Measurements from ENCODE around the gene SLCO3A1.

SLCO3A1 gene

GRCh38 chr15:91915576-91915975 lies 62.1 kb downstream of the SLCO3A1 start:
- no peak overlapping the region for H3K27ac ChIP-seq (ENCODE audit: low read length)
- H3K4me1 ChIP-seq (ENCODE audit: control insufficient read depth in 1 of 2, insufficient read depth in 2 of 2, low read length in 2 of 2), result no peaks in the 10 kb centered on the region
- no peaks in the 10 kb centered on the region for H3K36me3 ChIP-seq (ENCODE audit: control insufficient read depth in 1 of 2, insufficient read depth in 2 of 2, low read length in 2 of 2)
- H3K27me3 ChIP-seq (ENCODE audit: low read depth, low read length), result no peaks in the 10 kb centered on the region
- no peak overlapping the region for H3K4me3 ChIP-seq (ENCODE audit: low read depth in 1 of 2, low read length in 2 of 2)
- no peaks in the 10 kb centered on the region for H3K9me3 ChIP-seq (ENCODE audit: control insufficient read depth in 1 of 2, low read length in 2 of 2)

- Histone ChIP-seq H3K4me3 (ENCODE audit: low read depth in 1 of 2, low read length in 2 of 2) (no peak overlapping the region), H3K27ac (ENCODE audit: low read length) (no peak overlapping the region), H3K36me3 (ENCODE audit: control insufficient read depth in 1 of 2, insufficient read depth in 2 of 2, low read length in 2 of 2) (no peaks in the 10 kb centered on the region), H3K27me3 (ENCODE audit: low read depth, low read length) (no peaks in the 10 kb centered on the region), H3K9me3 (ENCODE audit: control insufficient read depth in 1 of 2, low read length in 2 of 2) (no peaks in the 10 kb centered on the region), H3K4me1 (ENCODE audit: control insufficient read depth in 1 of 2, insufficient read depth in 2 of 2, low read length in 2 of 2) (no peaks in the 10 kb centered on the region)
Observed at GRCh38 chr15:91916051-91916450, 62.5 kb downstream of the SLCO3A1 start.

DNA sequence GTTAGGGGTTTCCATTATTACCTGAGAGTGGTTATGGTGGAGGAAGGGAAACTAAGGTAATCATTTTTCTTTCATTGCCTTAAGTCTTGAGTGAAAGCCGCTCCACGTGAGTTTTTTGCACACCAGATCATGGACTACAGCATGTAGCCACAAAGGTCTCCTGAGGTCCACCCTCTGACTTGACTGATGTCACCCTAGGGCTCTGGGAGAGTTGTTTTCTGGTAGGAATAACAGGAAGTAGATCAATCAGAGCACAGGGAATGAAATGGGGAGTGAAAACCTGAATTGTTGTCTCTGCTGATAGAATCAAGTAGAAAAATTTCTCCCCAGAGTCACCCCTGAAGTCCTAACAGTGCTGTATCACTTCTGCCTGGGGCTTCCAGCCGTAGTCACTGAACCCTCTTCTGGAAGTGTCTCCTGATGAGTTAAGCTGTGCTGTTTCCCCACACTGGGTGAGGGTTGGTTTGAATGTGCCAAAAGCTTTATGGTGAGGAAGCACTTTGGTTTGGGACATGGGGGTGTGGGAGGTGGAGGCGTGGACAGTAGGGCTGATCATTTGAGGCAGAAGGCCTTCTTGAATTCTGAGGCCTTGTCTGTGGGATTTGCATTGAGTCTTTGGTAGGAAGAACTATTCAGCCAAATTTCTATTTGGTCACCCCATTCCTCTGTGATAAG lies 64.3 kb downstream of the SLCO3A1 start:
- H3K4me1 ChIP-seq (ENCODE audit: control insufficient read depth in 1 of 2, insufficient read depth in 2 of 2, low read length in 2 of 2), result peaks cover 0 to 12% of the 10 kb centered on the region in 2 donors
- no peaks in the 10 kb centered on the region for H3K9me3 ChIP-seq (ENCODE audit: control insufficient read depth in 1 of 2, low read length in 2 of 2)
- no peak overlapping the region for H3K4me3 ChIP-seq (ENCODE audit: low read depth in 1 of 2, low read length in 2 of 2)
- H3K36me3 ChIP-seq (ENCODE audit: control insufficient read depth in 1 of 2, insufficient read depth in 2 of 2, low read length in 2 of 2), result no peaks in the 10 kb centered on the region
- no peaks in the 10 kb centered on the region for H3K27me3 ChIP-seq (ENCODE audit: low read depth, low read length)
- H3K27ac ChIP-seq (ENCODE audit: low read length), result no peak overlapping the region

DNA sequence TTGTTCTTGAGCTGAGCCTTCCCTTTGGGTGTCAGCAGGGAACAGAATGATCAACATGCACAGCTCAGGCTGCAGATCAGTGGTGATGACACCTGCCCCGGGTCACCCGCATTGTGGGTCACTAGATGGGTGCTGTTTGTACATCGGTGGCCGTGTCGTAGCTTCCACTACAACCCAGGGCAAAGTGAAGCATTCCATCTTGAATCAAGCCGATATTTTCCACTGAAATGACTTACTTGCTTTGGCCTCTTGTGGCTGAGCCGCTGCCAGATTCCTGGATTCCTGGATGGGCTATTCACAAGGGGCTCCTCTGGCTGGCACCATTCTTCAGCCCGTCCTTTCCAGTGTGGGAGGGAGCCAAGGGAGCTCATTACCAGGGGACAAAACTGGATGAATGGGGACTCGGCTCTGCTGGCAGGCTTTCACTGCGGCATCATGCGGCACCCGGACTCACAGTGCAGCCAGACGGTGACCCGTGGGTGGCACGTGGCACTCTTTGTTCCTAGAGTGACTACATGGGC lies 65.6 kb downstream of the SLCO3A1 start:
- Histone ChIP-seq H3K27me3 (ENCODE audit: low read depth, low read length) (no peaks in the 10 kb centered on the region), H3K36me3 (ENCODE audit: control insufficient read depth in 1 of 2, insufficient read depth in 2 of 2, low read length in 2 of 2) (no peaks in the 10 kb centered on the region), H3K4me3 (ENCODE audit: low read depth in 1 of 2, low read length in 2 of 2) (no peak overlapping the region), H3K4me1 (ENCODE audit: control insufficient read depth in 1 of 2, insufficient read depth in 2 of 2, low read length in 2 of 2) (peaks cover 0 to 18% of the 10 kb centered on the region in 2 donors), H3K27ac (ENCODE audit: low read length) (no peak overlapping the region), H3K9me3 (ENCODE audit: control insufficient read depth in 1 of 2, low read length in 2 of 2) (no peaks in the 10 kb centered on the region)

DNA sequence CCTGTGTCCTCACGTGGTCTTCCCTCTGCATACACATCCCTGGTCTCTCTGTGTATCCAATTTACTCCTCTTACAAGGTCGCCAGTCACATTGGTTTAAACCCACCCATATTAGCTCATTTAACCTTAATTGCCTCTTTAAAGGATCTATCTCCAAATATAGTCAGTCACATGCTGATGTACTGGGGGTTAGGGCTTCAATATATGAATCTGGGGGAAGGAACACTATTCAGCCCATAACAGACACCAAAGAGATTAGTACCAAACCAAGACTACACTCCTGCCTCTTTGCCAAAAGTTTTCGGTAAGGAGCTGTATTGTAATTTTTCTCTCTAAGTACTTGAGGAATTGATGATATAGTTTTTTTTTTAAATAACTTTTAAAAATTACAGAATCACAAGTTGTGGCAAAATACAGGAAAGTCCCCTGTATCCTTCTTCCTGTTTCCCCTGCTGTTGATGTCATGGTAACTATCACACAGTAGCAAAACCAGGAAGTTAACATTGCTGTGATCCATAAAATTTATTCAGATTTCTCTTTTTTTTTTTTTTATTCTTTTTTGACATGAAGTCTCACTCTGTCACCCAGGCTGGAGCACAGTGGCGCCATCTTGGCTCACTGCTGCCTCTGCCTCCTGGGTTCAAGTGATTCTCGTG lies 67.8 kb downstream of the SLCO3A1 start:
- no peaks in the 10 kb centered on the region for H3K9me3 ChIP-seq (ENCODE audit: control insufficient read depth in 1 of 2, low read length in 2 of 2)
- H3K4me1 ChIP-seq (ENCODE audit: control insufficient read depth in 1 of 2, insufficient read depth in 2 of 2, low read length in 2 of 2), result peaks cover 0 to 18% of the 10 kb centered on the region in 2 donors
- no peaks in the 10 kb centered on the region for H3K27me3 ChIP-seq (ENCODE audit: low read depth, low read length)
- H3K4me3 ChIP-seq (ENCODE audit: low read depth in 1 of 2, low read length in 2 of 2), result no peak overlapping the region
- peak overlapping the region; percentile 27 for H3K27ac ChIP-seq (ENCODE audit: low read length)
- no peaks in the 10 kb centered on the region for H3K36me3 ChIP-seq (ENCODE audit: control insufficient read depth in 1 of 2, insufficient read depth in 2 of 2, low read length in 2 of 2)

DNA sequence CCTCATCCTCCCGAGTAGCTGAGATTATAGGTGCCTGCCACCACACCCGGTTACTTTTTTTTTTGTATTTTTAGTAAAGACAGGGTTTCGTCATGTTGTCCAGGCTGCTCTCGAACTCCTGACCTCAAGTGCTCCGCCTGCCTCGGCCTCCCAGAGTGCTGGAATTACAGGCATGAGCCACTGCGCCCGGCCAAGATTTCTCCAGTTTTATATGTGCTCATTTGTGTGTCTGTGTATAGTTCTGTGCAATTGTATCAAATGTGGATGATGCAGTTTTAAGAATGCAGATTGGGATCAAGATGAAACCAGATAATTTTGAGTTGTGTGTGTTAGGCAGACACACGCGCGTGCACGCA lies 68.3 kb downstream of the SLCO3A1 start:
- Histone ChIP-seq H3K36me3 (ENCODE audit: control insufficient read depth in 1 of 2, insufficient read depth in 2 of 2, low read length in 2 of 2) (no peaks in the 10 kb centered on the region), H3K4me1 (ENCODE audit: control insufficient read depth in 1 of 2, insufficient read depth in 2 of 2, low read length in 2 of 2) (peaks cover 0 to 18% of the 10 kb centered on the region in 2 donors), H3K9me3 (ENCODE audit: control insufficient read depth in 1 of 2, low read length in 2 of 2) (no peaks in the 10 kb centered on the region), H3K27me3 (ENCODE audit: low read depth, low read length) (no peaks in the 10 kb centered on the region), H3K27ac (ENCODE audit: low read length) (no peak overlapping the region), H3K4me3 (ENCODE audit: low read depth in 1 of 2, low read length in 2 of 2) (no peak overlapping the region)

GRCh38 chr15:91922646-91923547 lies 69.4 kb downstream of the SLCO3A1 start:
- Histone ChIP-seq H3K4me1 (ENCODE audit: control insufficient read depth in 1 of 2, insufficient read depth in 2 of 2, low read length in 2 of 2) (peaks cover 0 to 18% of the 10 kb centered on the region in 2 donors), H3K36me3 (ENCODE audit: control insufficient read depth in 1 of 2, insufficient read depth in 2 of 2, low read length in 2 of 2) (no peaks in the 10 kb centered on the region), H3K27me3 (ENCODE audit: low read depth, low read length) (no peaks in the 10 kb centered on the region), H3K27ac (ENCODE audit: low read length) (no peak overlapping the region), H3K4me3 (ENCODE audit: low read depth in 1 of 2, low read length in 2 of 2) (no peak overlapping the region), H3K9me3 (ENCODE audit: control insufficient read depth in 1 of 2, low read length in 2 of 2) (no peaks in the 10 kb centered on the region)

DNA sequence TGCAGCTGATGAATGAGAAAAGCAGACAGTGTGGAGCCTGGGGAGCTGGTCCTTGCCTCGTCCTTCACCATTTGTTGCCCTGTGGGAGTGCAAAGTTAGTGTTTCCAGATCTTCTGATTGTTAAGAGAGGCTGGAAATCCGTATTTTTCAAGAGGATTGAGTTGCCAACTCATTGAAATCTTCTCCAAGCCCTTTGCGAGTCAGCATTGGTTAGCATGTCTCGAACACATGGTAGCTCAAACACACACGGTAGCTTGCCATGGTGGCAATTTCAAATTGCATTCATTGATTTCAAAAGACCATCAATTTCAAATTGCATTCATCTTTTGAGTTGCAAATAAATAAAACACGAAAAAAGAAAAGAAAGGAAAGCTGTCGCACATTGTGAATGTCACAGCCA lies 70.7 kb downstream of the SLCO3A1 start:
- Histone ChIP-seq H3K27ac (ENCODE audit: low read length) (no peak overlapping the region), H3K9me3 (ENCODE audit: control insufficient read depth in 1 of 2, low read length in 2 of 2) (no peaks in the 10 kb centered on the region), H3K27me3 (ENCODE audit: low read depth, low read length) (no peaks in the 10 kb centered on the region), H3K4me1 (ENCODE audit: control insufficient read depth in 1 of 2, insufficient read depth in 2 of 2, low read length in 2 of 2) (peaks cover 0 to 18% of the 10 kb centered on the region in 2 donors), H3K4me3 (ENCODE audit: low read depth in 1 of 2, low read length in 2 of 2) (no peak overlapping the region), H3K36me3 (ENCODE audit: control insufficient read depth in 1 of 2, insufficient read depth in 2 of 2, low read length in 2 of 2) (no peaks in the 10 kb centered on the region)

- Histone ChIP-seq H3K4me1 (ENCODE audit: control insufficient read depth in 1 of 2, insufficient read depth in 2 of 2, low read length in 2 of 2) (peaks cover 0 to 18% of the 10 kb centered on the region in 2 donors), H3K27me3 (ENCODE audit: low read depth, low read length) (no peaks in the 10 kb centered on the region), H3K36me3 (ENCODE audit: control insufficient read depth in 1 of 2, insufficient read depth in 2 of 2, low read length in 2 of 2) (no peaks in the 10 kb centered on the region), H3K27ac (ENCODE audit: low read length) (no peak overlapping the region), H3K4me3 (ENCODE audit: low read depth in 1 of 2, low read length in 2 of 2) (no peak overlapping the region), H3K9me3 (ENCODE audit: control insufficient read depth in 1 of 2, low read length in 2 of 2) (no peaks in the 10 kb centered on the region)
Observed at GRCh38 chr15:91924837-91925495, 71.5 kb downstream of the SLCO3A1 start.

- H3K27ac ChIP-seq (ENCODE audit: low read length), result no peak overlapping the region
Observed at GRCh38 chr15:91925794-91926193, 72.3 kb downstream of the SLCO3A1 start.

DNA sequence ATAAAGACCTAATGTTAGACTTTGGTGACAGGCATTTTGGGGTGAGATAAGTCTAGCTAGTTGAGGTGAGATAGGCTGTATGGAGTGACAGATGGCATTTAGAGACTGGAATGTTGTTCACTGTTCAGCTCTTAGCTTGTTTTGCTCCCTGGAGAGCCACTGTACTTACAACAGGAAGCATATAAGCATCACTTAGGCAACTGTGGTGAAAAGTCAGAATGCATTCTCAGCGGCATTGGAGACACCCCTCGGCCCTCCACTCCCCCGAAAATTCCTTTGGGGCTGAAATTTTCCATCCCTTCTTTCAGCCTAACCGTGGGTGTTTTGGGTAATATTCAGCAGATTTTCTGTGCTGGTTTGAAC lies 73.4 kb downstream of the SLCO3A1 start:
- Histone ChIP-seq H3K4me1 (ENCODE audit: control insufficient read depth in 1 of 2, insufficient read depth in 2 of 2, low read length in 2 of 2) (peaks cover 0 to 13% of the 10 kb centered on the region in 2 donors), H3K4me3 (ENCODE audit: low read depth in 1 of 2, low read length in 2 of 2) (no peak overlapping the region), H3K27ac (ENCODE audit: low read length) (no peak overlapping the region), H3K9me3 (ENCODE audit: control insufficient read depth in 1 of 2, low read length in 2 of 2) (no peaks in the 10 kb centered on the region), H3K36me3 (ENCODE audit: control insufficient read depth in 1 of 2, insufficient read depth in 2 of 2, low read length in 2 of 2) (no peaks in the 10 kb centered on the region), H3K27me3 (ENCODE audit: low read depth, low read length) (no peaks in the 10 kb centered on the region)

More at GRCh38 chr15:91925794-91926193, 72.3 kb downstream of the SLCO3A1 start:
- Histone ChIP-seq H3K9me3 (ENCODE audit: control insufficient read depth in 1 of 2, low read length in 2 of 2) (no peaks in the 10 kb centered on the region), H3K27me3 (ENCODE audit: low read depth, low read length) (no peaks in the 10 kb centered on the region), H3K4me1 (ENCODE audit: control insufficient read depth in 1 of 2, insufficient read depth in 2 of 2, low read length in 2 of 2) (peaks cover 0 to 18% of the 10 kb centered on the region in 2 donors), H3K4me3 (ENCODE audit: low read depth in 1 of 2, low read length in 2 of 2) (no peak overlapping the region), H3K36me3 (ENCODE audit: control insufficient read depth in 1 of 2, insufficient read depth in 2 of 2, low read length in 2 of 2) (no peaks in the 10 kb centered on the region)

Measured in muscle layer of duodenum (tissue), 2 donors.